Stimulated activated CD4-positive, alpha-beta T cell treated with anti-CD3 and anti-CD28 coated beads, Interleukin-4, amount 100 ng/mL, for 24 hours (primary cell): ENCODE results near the gene FRZB.
"Not testable (repeated sequence)": the region's sequence is repeated elsewhere in the genome, so short reads cannot be mapped to it uniquely, and the experiment has no call there.

Experiments
- DNase-seq: peaks from one replicate; pipeline ENCODE4 v3.0.0-alpha.2; 2020

FRZB gene

GRCh38 chr2:182890305-182890704 is 23.9 kb upstream of the FRZB start:
- DNase-seq = no peak

- no peak for DNase-seq
Measured at GRCh38 chr2:182887753-182888415, 21.4 kb upstream of the FRZB start.

GRCh38 chr2:182887093-182887492 is 20.7 kb upstream of the FRZB start:
- DNase-seq = no peak

DNA sequence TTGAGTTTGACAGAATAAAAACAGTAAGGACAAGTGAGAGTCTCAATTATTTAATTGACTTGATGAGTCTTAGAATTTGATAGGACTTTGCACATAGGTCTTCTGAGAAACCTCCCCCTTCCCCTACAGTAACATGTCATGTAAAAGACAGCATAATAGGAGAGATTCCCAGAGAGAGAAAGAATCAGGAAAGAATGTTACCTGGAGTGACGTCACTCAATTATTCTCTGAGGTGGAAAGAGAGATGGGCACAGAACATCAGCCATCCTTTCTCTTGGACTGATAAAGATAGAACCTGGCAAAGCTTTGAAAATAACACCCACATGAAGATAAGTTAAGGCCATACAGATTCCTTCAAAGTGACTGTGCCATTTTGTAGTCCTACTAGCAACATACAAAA is 19.3 kb upstream of the FRZB start:
- DNase-seq = no peak

DNA sequence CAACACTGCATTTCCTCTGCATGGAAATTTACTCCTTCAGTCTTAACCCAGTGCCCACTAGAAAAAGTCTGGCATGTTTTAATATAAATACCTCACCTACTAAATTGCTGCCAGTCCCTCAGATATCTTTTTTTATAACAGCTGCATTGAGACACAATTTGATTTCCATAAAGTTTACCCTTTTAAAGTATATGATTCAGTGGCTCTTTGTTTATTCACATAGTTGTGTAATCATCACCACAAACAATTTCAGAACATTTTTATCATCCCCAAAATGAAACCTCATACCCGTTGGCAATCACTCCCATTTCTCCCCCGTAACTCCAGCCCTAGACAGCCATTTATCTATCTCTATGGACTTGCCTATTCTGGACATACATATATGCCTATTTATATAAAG is 17.0 kb upstream of the FRZB start:
- DNase-seq = no peak

- DNase-seq = not testable (repeated sequence)
Measured at GRCh38 chr2:182880100-182880499, 13.7 kb upstream of the FRZB start.

DNA sequence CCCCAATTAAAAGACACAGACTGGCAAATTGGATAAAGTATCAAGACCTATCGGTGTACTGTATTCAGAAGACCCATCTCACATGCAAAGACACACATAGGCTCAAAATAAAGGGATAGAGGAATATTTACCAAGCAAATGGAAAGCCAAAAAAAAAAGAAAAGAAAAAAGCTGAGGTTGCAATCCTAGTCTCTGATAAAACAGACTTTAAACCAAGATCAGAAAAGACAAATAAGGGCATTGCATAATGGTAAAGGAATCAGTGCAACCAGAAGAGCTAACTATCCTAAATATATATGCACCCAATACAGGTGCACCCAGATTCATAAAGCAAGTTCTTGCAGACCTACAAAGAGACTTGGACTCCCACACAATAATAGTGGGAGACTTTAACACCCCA is 10.2 kb upstream of the FRZB start:
- DNase-seq = not testable (repeated sequence)

- no peak for DNase-seq
Measured at GRCh38 chr2:182870227-182870626, 3.8 kb upstream of the FRZB start.

GRCh38 chr2:182868054-182868796 is 1.8 kb upstream of the FRZB start:
- DNase-seq = no peak

DNA sequence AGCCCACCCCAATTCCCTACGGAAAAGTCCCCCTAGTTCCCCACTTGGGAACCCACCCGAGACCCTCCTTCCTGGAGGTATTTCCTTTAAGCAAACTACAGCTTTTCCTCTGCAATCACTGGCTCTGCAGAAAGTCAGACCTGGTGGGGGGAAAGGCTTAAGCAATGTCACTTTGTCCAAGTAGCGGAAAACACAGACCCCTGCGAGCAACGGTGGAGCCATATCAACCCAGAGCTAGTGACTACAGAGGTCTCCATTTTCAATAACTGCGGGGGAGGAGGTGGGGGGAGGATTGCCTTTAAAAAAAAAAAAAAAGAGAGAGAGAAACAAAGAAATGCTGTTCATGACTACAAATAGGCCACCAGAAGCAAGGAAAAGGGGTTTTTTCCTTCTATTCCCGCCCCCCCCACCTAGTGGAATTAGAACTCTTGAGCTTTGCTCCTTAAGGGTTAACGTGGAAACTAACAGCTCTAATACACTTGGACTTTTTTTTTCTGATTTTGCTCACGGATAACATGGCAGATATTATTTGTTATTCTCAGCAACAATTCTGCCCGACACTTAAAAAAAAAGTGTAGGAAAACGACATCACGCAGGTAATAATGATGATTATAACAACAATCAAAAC is 1.1 kb upstream of the FRZB start:
- DNase-seq = no peak

GRCh38 chr2:182866095-182866460 is 359 bp downstream of the FRZB start:
- DNase-seq = no peak

DNA sequence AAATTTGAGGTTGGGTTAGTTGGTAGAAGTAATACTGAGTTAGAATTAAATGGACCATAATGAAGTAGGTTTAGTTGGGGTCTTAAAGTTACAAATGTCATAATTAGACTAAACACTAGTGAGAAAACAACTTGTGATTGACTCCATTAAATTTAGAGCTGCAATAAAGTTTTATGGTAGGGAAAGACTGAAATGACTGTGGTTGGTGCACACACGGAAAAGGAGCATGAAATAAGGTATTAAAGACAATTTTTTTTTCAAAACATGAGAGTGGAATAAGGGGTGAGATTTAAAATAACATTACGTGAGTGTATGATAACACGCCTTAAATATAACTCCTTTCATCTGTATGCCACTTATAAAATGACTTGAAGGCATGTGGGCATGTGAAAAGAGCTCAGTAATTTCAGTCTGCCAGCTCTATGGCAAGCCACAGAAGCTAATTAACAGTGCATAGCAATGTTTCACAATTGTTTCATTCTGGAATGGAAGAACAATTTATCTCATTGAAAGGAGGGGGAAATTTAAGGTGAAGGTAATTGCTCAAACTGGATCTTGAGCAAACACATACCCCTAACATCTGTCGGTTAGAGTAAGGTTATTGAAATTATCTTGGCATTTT is 1.4 kb downstream of the FRZB start:
- DNase-seq = no peak

GRCh38 chr2:182863642-182864041 is 2.8 kb downstream of the FRZB start:
- no peak for DNase-seq

DNA sequence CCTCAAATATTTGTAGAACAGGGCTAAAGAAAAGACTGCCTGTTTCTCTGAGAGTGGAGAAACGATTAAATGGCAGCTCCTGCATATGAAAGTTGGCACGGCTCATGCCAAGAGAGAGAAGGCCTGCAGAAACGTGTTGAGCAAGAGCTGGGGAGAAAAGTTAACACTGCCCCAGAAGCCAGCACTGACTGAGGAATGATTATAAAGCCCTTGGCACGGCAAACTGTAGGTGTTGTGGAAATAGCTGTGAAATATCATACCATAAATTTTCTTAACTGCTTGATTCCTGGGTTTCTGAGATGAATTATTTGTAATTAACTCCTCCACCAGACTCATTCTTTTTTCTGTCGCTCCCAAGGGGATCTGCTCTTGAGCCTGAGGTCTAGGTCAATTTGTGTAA is 4.3 kb downstream of the FRZB start:
- DNase-seq = no peak

DNA sequence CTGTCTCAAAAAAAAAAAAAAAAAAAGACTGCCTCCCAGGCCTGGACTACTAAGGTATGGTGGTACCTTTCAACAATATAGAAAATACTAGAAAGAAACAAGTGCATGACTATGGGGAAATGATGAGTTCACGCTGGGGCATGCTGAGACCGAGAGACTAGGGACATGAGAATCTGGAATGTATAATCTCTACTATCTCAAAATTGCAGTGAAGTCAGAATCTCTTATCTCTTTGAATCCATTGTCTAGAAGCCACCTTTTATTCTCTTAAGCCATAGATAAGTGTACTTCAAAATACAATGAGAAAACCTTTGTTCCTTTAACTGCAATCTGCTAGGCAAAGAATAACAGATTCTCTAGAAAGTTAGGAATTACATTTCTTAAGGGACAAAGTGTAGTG is 5.6 kb downstream of the FRZB start:
- DNase-seq = no peak

- DNase-seq = no peak
Measured at GRCh38 chr2:182858671-182859070, 7.8 kb downstream of the FRZB start.

DNA sequence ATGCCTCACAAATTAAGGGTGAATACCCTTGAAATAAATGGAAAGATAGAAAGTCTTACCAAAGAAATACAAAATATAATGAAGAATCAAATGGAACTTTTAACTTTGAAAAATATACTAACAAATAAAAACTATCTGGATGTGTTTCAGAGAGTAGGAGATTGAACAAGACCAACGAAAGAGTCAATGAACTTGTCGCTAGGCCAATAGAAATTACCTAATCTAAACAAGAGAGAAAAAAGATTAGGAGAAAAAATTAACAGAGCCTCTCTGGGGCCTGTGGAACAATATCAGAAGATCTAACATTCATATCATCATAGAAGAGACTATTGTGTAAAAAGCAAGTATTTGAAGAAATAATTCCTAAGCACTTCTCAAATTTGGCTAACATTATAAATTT is 11.1 kb downstream of the FRZB start:
- DNase-seq = no peak

- no peak for DNase-seq
Measured at GRCh38 chr2:182854375-182855105, 11.9 kb downstream of the FRZB start.

DNA sequence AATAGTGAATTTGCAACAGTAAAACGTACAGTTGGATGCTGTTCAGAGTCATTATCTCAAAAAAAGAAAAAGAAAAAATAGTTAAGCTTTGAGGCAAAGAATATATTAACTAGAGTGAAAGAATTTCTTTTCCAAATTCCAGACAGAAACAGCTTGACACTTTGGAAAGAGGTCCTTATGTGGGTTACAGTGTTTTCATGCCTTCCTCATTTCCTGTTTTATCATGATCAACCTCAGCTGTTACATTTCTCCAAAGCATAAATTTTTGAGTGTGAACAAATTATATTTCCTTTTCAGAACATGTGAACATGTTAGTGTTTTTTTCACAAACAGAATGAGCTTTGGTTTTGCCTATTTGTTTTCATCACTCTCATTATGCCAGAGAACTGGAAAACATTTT is 13.6 kb downstream of the FRZB start:
- no peak for DNase-seq

DNA sequence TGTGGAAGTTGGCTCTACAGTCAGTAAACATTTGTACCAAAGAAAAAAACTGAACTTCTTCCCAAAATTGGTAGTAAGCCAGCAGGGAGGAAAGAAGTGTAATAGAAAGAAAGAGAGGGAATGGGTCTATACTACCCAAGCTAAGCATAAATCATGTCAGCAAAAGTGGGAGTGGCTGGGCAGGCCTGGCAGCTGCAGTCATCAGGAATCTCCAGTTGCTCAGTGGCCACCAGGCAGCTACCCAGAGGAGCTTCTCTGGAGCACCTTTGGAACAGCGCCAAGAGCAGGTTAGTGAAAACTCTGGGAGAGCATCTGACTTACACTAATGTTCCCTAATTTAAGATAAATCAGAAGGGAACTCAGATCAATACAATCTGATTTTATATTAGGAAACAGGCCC is 14.3 kb downstream of the FRZB start:
- no peak for DNase-seq

- no peak for DNase-seq
Measured at GRCh38 chr2:182845794-182846417, 20.5 kb downstream of the FRZB start.

DNA sequence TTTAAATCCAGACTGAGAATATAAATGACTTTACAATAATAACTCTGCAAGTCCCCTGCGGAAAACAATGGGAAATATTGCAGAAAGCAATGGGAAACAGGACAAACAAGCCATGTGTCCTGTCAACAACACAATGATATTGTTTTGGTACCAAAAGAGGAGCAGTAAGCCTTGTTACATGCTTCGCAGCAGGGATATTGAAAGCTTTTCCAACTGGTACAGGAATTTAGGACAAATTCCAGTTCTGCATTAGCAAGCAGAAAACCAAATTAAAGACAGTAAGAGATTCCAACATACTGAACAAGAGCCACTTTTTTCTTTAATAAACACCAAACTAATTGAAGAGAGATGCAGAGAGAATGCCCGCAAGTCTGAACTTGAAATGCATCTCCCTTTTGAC is 30.0 kb downstream of the FRZB start:
- DNase-seq = no peak

DNA sequence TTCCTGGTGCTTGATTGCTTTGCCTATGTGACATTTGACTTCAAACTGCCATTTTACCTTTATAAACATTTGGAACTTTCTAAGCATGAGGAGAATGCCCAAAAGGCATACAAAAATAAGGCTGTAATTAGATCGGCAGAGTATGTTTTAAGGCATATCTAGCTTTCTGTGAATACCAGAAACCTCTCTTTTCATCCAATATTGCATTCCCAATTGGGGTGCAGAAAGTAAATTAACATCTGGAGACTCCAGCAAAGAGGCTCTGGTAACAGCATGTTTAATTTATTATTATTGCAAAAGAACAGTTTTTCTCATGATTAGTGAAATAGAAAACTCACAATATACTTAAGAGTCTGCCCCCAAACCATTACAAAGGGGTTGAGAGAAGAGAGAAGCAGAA is 32.1 kb downstream of the FRZB start:
- no peak for DNase-seq
